Left cardiac atrium (tissue), 4 donors: ENCODE data around the gene CDKN1C. TPM values are rescaled to one million over a fixed set of nuclear protein-coding genes. Genes with fewer than 3 reads are reported as not detected.

ENCODE experiments used
- ATAC-seq, 2 donors: fragments of 200-7000 bp; cut with Tn5 transposase; one replicate each; pipeline ENCODE4 v1.9.1; 2020; ENCODE audit warnings: mild to moderate bottlenecking in 2 of 2, moderate library complexity in 2 of 2
- DNase-seq: peaks from one replicate; pipeline ENCODE4 v3.0.0-alpha.2; 2020
- intact Hi-C, 2 donors: fragments of 100-400 bp; cut with DNase I; formaldehyde crosslinking; loops; one replicate each; pipeline versions ENCODE4 v1.14.1 to v1.15.1; 2022 to 2023
- long read RNA-seq: library from polyadenylated mRNA; unstranded; transcript quantifications from one replicate; pipeline ENCODE4 v2.0.0, GENCODE V29; 2021
- total RNA-seq, 2 donors: library from RNA; stranded (reverse); fragmentation: NEBNext Ultra II Directional; extraction: Animal tissue kit (Norgen Biotek cat#: 25700); gene quantifications; one replicate each; pipeline ENCODE4 v1.2.1, GENCODE V29; 2021
- donor health status: DM: no; HTN: yes; CAD: no.
- donor health status: DM: no; HTN: yes; CAD: no; lungs with severe emphysema.
- donor health status: DM: yes; HTN: yes; CAD: no.
- donor health status: Dilated cardiomyopathy.

The CDKN1C gene
- total RNA-seq = 10 to 100 TPM; 23.3 to 44.2 TPM
- long read RNA-seq = 0 reads

- ATAC-seq = peak; percentile 82 to 85
- DNase-seq = peak; percentile 86
- intact Hi-C loops = loop anchor here in 1 of 2 donors (2.0 to 10.0 kb wide), 3 partner anchors 101 to 457 kb away; no protein-coding TSS in a partner anchor
Measured at GRCh38 chr11:2885678-2886081, at the start of gene CDKN1C. TSS of gene CDKN1C (minus strand) at chr11:2885775. CDS start at chr11:2885456, 319 bp downstream.

DNA sequence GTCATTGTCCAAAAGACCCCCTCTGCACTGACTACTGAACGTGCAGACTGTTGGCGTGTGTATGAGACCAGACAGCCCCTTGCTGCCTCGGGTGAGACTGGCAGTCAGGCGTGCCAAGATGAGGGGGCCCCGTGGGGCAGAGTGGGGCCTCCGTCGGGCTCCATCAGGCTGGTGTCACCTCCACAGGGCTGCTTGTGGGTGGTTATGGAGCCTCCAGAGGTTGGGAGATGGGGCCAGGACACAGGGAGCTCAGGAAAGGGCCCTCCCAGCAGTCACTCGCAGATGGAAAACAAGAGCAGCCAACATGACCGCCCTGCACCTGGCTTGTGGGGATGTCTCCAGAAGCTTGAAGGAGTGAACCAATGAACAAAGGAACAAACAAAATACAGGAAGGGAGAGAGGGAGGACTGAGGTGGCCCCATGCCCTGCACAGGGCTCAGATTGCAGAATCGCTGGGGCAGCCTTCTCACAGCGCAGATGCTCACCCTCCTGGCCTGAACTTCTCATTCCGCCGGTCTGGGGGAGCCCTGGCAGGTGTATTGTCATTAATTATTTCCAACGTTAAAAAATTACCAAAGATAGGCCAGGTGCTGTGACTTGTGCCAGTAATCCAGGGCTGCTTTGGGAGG lies 49.1 kb upstream of the CDKN1C start:
- intact Hi-C loops = no loop called here
- ATAC-seq (no peak), DNase-seq (no peak)

- no peak for ATAC-seq
- DNase-seq = no peak
- intact Hi-C loops = no loop called here
Measured at GRCh38 chr11:2934021-2934550, 48.5 kb upstream of the CDKN1C start.

DNA sequence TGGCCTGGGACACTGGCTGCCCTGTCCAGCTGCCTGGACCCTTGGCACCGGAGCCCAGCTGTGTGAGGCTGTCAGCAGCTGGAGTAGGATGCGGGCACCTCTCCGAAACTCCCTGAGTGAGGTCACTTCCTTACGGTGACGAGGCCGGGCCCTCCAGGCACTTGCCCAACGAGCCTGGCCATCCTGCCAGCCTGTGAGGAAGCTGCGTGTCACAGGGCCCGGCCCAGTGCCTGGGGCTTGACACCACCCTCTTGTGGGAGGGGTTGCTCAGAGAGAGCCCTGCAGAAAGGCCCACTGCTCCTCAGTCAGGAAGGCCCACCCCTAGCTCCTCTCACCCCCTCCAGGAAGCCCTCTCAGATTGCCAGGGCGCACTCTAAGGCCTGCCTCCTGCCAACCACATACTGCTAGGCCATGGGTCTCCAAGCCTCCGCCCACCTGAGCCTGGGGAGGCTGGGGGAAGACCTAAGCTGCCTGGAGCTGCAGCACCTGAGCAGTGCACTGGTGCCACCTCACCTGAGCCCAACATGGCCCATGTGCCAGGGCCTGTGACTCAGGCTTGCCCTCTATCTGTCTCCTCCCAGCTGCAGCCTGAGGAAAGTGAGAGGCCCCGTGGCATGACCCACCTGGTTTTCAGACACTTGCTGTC lies 47.9 kb upstream of the CDKN1C start:
- ATAC-seq = peak; percentile 28 to 40
- DNase-seq = peak; percentile 81
- intact Hi-C loops = no loop called here

GRCh38 chr11:2932850-2933251 lies 47.3 kb upstream of the CDKN1C start:
- ATAC-seq = no peak
- intact Hi-C loops = no loop called here
- DNase-seq = no peak

DNA sequence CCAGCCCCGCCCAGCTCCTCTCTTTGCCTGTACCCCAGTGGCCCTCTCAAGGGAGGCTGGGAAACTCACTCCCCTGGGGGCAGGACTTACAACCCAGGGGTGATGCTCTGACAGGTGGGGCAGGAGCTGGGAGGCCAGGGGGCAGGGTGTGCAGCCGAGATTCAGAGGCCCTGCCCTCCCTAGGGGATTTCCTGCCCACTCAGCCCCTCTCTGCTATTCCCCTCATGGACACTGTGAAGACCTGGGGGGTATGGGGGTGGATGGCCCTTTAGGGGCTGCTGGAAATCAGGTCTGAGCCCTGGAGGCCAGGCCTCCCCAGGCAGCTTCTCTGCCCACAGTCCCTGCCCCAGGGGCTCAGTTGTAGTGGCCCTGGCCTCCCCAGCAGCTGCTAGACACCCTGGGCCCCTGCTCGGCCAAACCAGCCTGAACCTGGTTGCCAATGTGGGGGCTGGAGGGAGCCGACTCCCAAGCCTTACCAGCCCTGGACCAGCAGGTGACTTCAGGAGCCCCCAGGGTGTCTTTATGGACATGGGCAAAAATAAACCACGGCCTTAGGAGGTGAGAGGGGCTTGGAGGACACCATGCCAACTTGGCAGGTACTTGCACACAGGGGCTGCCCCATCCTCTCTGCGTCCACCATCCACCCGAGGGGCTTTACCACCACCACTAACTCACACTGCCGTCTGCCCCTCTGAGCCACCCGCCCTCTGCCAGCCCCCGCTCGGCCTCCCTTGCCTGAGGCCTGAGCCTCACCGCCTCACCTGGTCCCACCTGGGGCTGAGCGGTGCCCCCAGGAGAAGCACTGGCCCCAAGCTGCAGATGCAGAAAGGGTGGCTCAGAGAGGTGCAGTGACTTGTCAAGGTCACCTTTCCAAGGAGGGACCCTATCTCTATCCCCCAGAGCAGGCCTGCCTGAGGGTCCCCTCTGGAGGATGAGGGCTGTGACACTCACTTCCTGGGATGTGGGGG lies 46.5 kb upstream of the CDKN1C start:
- intact Hi-C loops = no loop called here
- no peak for ATAC-seq
- no peak for DNase-seq

DNA sequence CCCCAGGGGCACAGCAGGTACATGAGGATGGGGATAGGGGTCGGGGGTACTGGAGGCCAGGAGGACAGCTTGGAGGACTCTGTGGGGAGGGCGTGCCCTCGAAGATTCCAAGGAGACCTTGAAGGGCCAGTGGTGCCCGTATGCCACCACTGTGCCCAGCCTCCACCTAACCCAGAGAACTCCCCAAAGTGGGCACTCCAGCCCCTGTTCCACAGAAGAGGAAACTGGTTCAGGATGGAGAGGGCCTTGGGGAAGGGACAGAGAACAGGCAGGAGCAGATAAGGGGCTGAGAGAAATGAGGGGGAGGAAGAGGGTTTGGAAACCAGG lies 45.8 kb upstream of the CDKN1C start:
- intact Hi-C loops = no loop called here
- DNase-seq (no peak), ATAC-seq (no peak)

DNA sequence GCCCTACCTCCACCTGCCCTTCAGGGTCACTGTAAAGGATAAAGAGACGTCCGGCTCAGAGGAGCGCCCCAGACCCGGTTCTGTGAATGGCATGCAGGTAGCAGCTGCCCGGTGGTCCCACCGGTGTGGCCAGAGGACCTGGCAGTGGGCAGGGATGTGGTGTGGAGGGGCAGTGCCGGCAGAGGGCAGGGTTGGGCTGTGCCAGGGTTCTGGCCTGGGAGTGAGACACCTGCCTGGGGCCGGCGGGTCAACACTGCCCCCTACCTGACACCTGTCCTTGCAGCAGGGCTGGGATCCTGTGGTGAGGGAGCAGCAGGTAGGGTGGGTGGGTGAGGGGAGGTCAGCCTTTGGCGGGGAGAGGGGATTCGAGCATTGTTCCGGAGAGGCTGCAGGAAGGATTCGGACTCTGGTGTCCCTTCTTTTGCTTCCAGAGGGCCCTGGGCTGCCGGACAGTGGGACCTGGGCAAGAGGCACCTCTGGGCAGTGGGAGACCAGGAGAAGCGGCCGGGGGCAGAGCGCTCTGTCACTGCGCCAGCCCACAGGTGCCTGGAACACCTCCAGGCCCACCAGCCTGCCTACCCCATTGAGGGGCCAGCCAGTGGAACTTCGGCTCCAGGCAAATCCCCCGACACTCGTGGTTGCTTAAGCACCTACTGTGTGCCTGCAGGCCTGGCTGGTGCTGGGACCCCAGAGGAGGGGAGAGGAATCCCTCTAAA lies 45.3 kb upstream of the CDKN1C start:
- ATAC-seq (peak; percentile 48 to 51), DNase-seq (peak; percentile 70)
- intact Hi-C loops = no loop called here

GRCh38 chr11:2929950-2930703 lies 44.6 kb upstream of the CDKN1C start:
- intact Hi-C loops = no loop called here
- DNase-seq = no peak
- ATAC-seq = peak; percentile 17 to 25

- DNase-seq (peak; percentile 71), ATAC-seq (peak; percentile 27 to 69)
- intact Hi-C loops = no loop called here
Measured at GRCh38 chr11:2929531-2929949, 44.0 kb upstream of the CDKN1C start.

DNA sequence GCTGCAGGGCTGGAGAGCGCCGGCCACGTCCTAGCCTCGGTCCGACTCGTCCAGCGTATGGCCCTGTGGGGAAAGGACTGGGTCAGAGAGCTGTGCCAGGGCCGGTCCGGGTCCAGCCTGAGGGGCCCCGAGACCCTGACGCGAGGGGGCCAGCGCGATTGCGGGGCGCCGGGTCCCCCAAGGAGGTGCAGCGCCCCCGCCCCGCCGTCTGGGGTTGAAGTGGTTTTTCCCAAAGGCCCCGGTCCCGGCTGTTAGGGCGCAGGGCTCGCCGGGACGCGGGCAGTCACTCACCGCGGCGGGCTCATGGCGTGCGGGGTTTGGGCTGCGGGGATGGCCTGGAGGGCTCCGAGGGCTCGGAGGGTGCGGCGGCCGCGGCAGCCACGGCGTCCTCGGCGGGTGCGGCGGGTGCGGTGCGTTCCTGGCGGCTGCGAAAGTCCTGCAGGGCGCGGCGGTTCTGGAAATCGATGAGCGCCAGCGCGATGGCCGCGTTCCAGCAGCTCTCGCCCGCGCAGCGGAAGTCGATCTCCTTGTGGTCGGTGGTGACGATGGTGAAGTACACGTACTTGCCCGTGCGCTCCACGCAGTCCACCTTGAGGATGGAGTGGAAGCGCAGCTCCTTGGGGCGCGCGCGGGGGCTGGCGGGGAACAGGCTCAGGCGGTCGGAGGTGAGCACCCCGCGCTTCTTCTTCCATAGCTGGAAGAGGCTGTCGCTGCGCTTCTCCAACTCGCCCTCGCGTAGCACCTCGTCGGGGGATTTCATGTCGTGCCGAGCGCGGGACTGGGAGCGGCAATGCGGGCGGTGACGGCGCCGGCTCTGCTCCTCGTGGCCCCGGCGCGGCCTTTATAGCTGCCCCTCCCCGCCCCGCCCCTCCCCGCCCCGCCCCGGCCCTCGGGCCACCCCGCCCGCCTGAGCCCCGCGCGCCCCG lies 43.3 kb upstream of the CDKN1C start, which contains the start of gene PHLDA2:
Gene PHLDA2 (minus strand): TSS at position 816 of the 926 bp plus-strand sequence. CDS start 56 bp downstream, at position 760.
- intact Hi-C loops = no loop called here
- peak; percentile 73 for DNase-seq
- peak; percentile 11 to 62 for ATAC-seq

DNA sequence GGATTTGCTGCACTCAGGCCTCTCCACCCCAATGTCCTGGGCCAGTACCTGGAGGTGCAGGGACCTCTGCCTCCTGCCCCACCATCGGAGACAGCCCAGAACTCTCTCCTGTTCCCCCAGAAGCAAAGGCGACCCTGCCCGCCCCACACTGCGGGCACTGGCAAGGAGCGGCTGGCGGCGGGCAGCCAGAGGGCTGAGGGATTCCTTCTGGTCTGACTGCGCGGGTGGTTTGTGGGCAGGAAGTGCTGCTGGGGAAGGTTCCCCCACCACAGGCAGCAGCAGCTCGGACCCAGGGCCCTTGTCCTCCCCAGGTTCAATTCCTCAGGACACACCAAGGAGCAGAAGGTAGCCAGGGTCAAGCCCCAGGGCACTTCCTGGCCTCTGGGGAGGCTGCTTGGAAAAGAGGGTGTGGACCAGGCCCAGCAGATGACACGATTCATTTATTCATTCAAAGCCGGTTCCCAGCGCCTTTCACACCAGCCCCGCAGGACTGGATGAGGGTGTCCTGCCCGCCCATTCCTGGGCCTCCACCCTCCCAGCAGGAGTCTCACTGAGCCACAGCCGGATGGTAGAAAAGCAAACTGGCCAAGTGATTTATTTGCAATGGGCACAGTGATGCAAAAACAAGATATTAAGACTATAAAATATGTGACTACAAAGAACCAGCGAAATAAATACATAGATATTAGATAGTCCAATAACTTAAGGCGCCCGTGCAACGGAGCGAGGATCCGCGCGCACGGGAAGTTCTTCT lies 42.5 kb upstream of the CDKN1C start:
- DNase-seq (peak; percentile 20), ATAC-seq (no peak)
- intact Hi-C loops = no loop called here

DNA sequence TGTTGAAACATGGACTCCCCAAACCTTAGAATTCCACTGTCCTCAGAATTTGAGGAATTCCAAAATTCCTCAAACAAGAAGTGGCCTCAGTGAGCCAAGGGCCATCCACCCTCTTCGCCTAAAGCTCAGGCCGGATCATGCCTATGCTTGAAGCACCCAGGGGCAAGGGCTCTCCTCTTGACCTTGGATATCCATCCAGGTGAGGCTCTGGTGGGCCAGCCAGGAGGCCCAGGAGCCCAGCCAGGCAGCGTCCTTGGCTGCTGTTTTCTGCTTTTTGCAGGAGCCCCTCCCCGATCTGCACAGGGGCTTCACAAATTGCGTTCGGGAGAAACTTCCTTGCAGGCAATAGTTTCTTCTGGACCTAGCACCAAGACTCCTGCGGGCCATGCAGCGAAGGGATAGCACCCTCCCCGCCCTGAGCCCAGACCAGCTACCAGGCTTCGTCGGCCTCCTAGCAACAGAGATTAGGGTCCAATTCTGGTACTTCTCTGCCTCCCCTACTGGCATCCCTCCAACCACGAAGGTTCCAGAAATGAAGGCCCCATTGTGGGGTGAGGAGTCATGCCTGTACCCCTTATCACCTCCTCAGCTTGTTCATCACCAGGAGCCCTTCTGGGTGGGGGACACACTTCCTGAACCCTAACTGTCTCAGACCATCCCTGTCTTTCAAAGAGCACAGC lies 41.7 kb upstream of the CDKN1C start:
- intact Hi-C loops = no loop called here
- DNase-seq (peak; percentile 20), ATAC-seq (no peak)

DNA sequence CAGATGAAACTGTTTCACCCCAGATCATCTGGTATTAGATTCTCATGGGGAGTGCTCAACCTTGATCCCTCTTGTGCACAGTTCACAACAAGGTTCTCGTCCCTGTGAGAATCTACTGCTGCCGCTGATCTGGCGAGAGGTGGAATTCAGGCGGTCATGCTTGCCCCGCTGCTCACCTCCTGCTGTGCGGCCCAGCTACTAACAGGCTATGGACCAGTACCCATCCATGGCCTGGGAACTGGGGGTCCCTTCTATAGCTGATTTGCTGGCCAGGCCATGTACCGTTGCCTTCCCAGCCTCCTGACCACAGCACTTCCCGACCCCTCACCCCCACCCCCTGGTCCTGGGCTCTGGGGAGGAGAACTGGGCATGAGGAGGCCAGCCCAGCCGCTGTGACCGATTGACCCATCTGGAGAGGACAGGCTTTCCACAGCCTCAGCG lies 41.1 kb upstream of the CDKN1C start:
- no peak for DNase-seq
- ATAC-seq = no peak
- intact Hi-C loops = no loop called here

DNA sequence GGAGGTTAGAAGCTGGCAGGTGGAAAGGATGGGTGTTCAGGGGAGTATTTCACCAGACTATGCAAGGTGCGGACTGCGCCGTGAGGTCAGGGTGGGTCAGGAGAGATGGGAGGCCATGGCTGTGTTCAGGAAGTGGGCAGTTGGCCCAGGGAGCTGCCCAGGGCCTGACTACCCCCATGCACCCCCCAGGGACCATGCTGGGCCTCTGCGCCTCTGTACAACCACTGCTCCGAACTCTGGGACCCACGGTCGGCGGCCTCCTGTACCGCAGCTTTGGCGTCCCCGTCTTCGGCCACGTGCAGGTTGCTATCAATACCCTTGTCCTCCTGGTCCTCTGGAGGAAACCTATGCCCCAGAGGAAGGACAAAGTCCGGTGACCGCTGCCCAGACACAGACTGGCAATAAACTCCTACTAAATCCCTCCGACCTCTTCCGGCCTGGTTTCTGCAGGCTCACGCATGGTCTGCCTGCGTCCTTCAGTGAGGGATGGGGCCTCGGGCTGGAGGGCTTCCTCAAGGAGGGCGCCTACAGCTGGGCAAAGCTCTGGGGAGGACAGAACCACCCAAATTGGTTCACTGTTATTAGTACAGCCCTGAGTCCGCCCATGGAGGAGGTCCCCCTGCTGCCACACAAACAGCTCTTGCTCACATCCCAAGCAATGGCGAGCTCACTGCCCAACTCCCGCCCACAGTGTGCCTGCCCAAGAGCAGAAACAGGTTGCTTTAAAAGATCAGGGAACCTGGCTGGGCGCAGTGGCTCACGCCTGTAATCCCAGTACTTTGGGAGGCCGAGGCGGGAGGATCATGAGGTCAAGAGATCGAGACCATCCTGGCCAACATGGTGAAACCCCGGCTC lies 39.5 kb upstream of the CDKN1C start:
- peak; percentile 3 for DNase-seq
- no peak for ATAC-seq
- intact Hi-C loops = no loop called here
